ENCODE results near the gene MRTFA. TPM values are rescaled to one million over a fixed set of nuclear protein-coding genes. Genes with fewer than 3 reads are reported as not detected.

MRTFA gene
- total and polyA plus RNA-seq, 2 of the 13 experiments (the other 11 are each of a cell fraction or from before 2014, with no cell fraction given) = 2.4 to 8.2 TPM

GRCh38 chr22:40493441-40493840, 143.1 kb downstream of the MRTFA start:
- ChIA-PET POLR2A (no interaction called here), CTCF (ENCODE audit: low intra/inter-chr PET ratio, low total read pairs) (no interaction called here)
- Histone ChIP-seq H3K9me3 (ENCODE audit: low read length) (no peaks in the 10 kb centered on the region), H3K36me3 (replicated peaks in 1 of 2; ENCODE audit: control insufficient read depth in 1 of 2, insufficient read depth in 2 of 2, low read length in 2 of 2) (no peaks in the 10 kb centered on the region), H3K4me3 (replicated peaks in 1 of 3; ENCODE audit: insufficient read depth in 1 of 3, low read depth in 2 of 3, low read length in 3 of 3) (no peak overlapping the region), H3K79me2 (ENCODE audit: insufficient read depth, low read length) (no peaks in the 10 kb centered on the region), H4K20me1 (ENCODE audit: insufficient read depth, low read length) (no peaks in the 10 kb centered on the region), H3K27ac (ENCODE audit: extremely low read length, insufficient read depth, low read length) (no peak overlapping the region), H3K4me1 (ENCODE audit: insufficient read depth, low read length) (peaks cover 38% of the 10 kb centered on the region), H3K4me2 (ENCODE audit: low read depth, low read length) (no peak overlapping the region), H2AFZ (ENCODE audit: low read length) (no peak overlapping the region), H3K27me3 (ENCODE audit: control insufficient read depth in 1 of 2, insufficient read depth in 2 of 2, low read length in 2 of 2) (no peaks in the 10 kb centered on the region), H3K9ac (ENCODE audit: insufficient read depth, low read depth, low read length) (no peak overlapping the region)
- BruUV-seq (replicated peaks) = no TSS peak
- FAIRE-seq (no peak), ATAC-seq (no peak), DNase-seq (ENCODE audit: low spot score) (no peak)
- intact Hi-C loops (cut with micrococcal nuclease; ENCODE audit: unreplicated experiment) (no loop called here), in situ Hi-C loops (cut with HindIII; ENCODE audit: extremely low pct_ligation_motif_present, low pct_unique_long_range_greater_than_20kb) (no loop called here)
- WGBS (ENCODE audit: low lambda C conversion rate) = 94% methylated on average over 2 of the region's 2 CpGs
- TF ChIP-seq GRHL1 (CRISPR knock-in tag; conservative IDR thresholded peaks at IDR 0.05) (no peak), EP300 (IDR thresholded peaks at IDR 0.05; ENCODE audit: low read depth in 2 of 2, low read length in 2 of 2) (no peak), EP300 (CRISPR knock-in tag; IDR thresholded peaks at IDR 0.05; ENCODE audit: borderline replicate concordance) (no peak), CBX1 (IDR thresholded peaks at IDR 0.05; ENCODE audit: low read depth) (no peak), NFAT5 (CRISPR knock-in tag; IDR thresholded peaks at IDR 0.05) (no peak), ZNF18 (CRISPR knock-in tag; IDR thresholded peaks at IDR 0.05; ENCODE audit: insufficient replicate concordance) (no peak), NFE2L1 (CRISPR knock-in tag; IDR thresholded peaks at IDR 0.05; ENCODE audit: borderline replicate concordance) (no peak), ZKSCAN5 (CRISPR knock-in tag; IDR thresholded peaks at IDR 0.05) (no peak), DMTF1 (CRISPR knock-in tag; IDR thresholded peaks at IDR 0.05) (no peak)

All from HepG2 (cell line).